Tibial nerve (tissue), 3 donors: Measurements from ENCODE around the gene MRPL44.

Experiments used
- POLR2A ChIP-seq, 2 donors: fragments of 450-650 bp; IDR thresholded peaks; one replicate each; pipeline ENCODE4 v1.6.1; 2017; ENCODE audit warnings: antibody characterized with exemption in 2 of 2, mild to moderate bottlenecking in 2 of 2, moderate library complexity in 2 of 2
- TF ChIP-seq, protein P1 (sequence below), 5 experiments: fragments of 200-600 bp in 3 of 5; fragments of 450-650 bp in 2 of 5; sonication (generic) in 3 of 5; IDR thresholded peaks; one replicate each; pipeline ENCODE4 v1.5.1; 2016 to 2019; ENCODE audit warnings: antibody characterized with exemption in 5 of 5, mild to moderate bottlenecking in 3 of 5, moderate library complexity in 2 of 5

- TF ChIP-seq, protein P1, sequence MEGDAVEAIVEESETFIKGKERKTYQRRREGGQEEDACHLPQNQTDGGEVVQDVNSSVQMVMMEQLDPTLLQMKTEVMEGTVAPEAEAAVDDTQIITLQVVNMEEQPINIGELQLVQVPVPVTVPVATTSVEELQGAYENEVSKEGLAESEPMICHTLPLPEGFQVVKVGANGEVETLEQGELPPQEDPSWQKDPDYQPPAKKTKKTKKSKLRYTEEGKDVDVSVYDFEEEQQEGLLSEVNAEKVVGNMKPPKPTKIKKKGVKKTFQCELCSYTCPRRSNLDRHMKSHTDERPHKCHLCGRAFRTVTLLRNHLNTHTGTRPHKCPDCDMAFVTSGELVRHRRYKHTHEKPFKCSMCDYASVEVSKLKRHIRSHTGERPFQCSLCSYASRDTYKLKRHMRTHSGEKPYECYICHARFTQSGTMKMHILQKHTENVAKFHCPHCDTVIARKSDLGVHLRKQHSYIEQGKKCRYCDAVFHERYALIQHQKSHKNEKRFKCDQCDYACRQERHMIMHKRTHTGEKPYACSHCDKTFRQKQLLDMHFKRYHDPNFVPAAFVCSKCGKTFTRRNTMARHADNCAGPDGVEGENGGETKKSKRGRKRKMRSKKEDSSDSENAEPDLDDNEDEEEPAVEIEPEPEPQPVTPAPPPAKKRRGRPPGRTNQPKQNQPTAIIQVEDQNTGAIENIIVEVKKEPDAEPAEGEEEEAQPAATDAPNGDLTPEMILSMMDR (IDR thresholded peaks at IDR 0.05), result no peak
- TF ChIP-seq POLR2A (IDR thresholded peaks at IDR 0.05), result no peak
Measured at GRCh38 chr2:223959688-223960087, 2.4 kb downstream of the MRPL44 start.
